Mesendoderm (in vitro differentiated cells): ENCODE results near the gene ALK.

ENCODE experiments used
- DNase-seq: peaks from one replicate; pipeline ENCODE4 v3.0.0; 2013
- H2AK5ac ChIP-seq: 2 replicates; pipeline ENCODE4 v1.6.1; 2013; ENCODE audit warnings: low read length, inconsistent platforms
- H2BK120ac ChIP-seq: 2 replicates; pipeline ENCODE4 v1.6.1; 2013; ENCODE audit warnings: low read depth, mild to moderate bottlenecking, low read length, moderate library complexity, mixed read lengths
- H2BK15ac ChIP-seq: replicated peaks from 2 replicates; pipeline ENCODE4 v1.6.1; 2013; ENCODE audit warnings: low read depth, mild to moderate bottlenecking, moderate library complexity
- H2BK5ac ChIP-seq: 2 replicates; pipeline ENCODE4 v1.6.1; 2013; ENCODE audit warnings: low read length, inconsistent platforms
- H3K18ac ChIP-seq: 2 replicates; pipeline ENCODE4 v1.6.1; 2013; ENCODE audit warnings: mild to moderate bottlenecking, low read length, mixed read lengths
- H3K23ac ChIP-seq: one replicate; pipeline ENCODE4 v1.6.1; 2013; ENCODE audit warnings: low read length
- H3K27ac ChIP-seq: 2 replicates; pipeline ENCODE4 v1.5.1; 2013; ENCODE audit warnings: low read depth, mild to moderate bottlenecking, inconsistent platforms, low read length, moderate library complexity
- H3K27me3 ChIP-seq: 2 replicates; pipeline ENCODE4 v1.6.1; 2013; ENCODE audit warnings: low read length, control low read depth, mild to moderate bottlenecking, inconsistent platforms; ENCODE audit not compliant: insufficient read depth, poor library complexity
- H3K36me3 ChIP-seq: 2 replicates; pipeline ENCODE4 v1.6.1; 2013; ENCODE audit warnings: low read length, inconsistent platforms; ENCODE audit not compliant: control insufficient read depth, insufficient read depth
- H3K4ac ChIP-seq: one replicate; pipeline ENCODE4 v1.6.1; 2013; ENCODE audit warnings: low read depth, mild to moderate bottlenecking, low read length, moderate library complexity
- H3K4me1 ChIP-seq: 2 replicates; pipeline ENCODE4 v1.6.1; 2013; ENCODE audit warnings: low read depth, low read length, inconsistent platforms; ENCODE audit not compliant: control insufficient read depth
- H3K4me2 ChIP-seq: 2 replicates; pipeline ENCODE4 v1.6.1; 2013; ENCODE audit warnings: low read length
- H3K4me3 ChIP-seq: 2 replicates; pipeline ENCODE4 v1.5.1; 2013; ENCODE audit warnings: mild to moderate bottlenecking, low read length
- H3K56ac ChIP-seq: one replicate; pipeline ENCODE4 v1.6.1; 2013; ENCODE audit warnings: low read length
- H3K79me1 ChIP-seq: 2 replicates; pipeline ENCODE4 v1.6.1; 2013; ENCODE audit warnings: low read length, inconsistent platforms
- H3K79me2 ChIP-seq: 2 replicates; pipeline ENCODE4 v1.6.1; 2013; ENCODE audit warnings: mild to moderate bottlenecking, low read length; ENCODE audit not compliant: control insufficient read depth, insufficient read depth
- H3K9ac ChIP-seq: 2 replicates; pipeline ENCODE4 v1.6.1; 2013; ENCODE audit warnings: low read length, inconsistent platforms
- H4K5ac ChIP-seq: one replicate; pipeline ENCODE4 v1.6.1; 2013; ENCODE audit warnings: low read length
- H4K8ac ChIP-seq: one replicate; pipeline ENCODE4 v1.6.1; 2013; ENCODE audit warnings: low read depth, mild to moderate bottlenecking, control low read depth, low read length, moderate library complexity
- WGBS: extraction: QIAGEN DNeasy Blood & Tissue Kit; methylation state at CpG from one replicate; pipeline ENCODE4 v1.1.7; 2013; ENCODE audit warnings: low lambda C conversion rate, missing lambda C conversion rate; ENCODE audit not compliant: insufficient coverage; ENCODE audit errors: extremely low coverage; 5-methylcytosine and 5-hydroxymethylcytosine counted together

The ALK gene

DNA sequence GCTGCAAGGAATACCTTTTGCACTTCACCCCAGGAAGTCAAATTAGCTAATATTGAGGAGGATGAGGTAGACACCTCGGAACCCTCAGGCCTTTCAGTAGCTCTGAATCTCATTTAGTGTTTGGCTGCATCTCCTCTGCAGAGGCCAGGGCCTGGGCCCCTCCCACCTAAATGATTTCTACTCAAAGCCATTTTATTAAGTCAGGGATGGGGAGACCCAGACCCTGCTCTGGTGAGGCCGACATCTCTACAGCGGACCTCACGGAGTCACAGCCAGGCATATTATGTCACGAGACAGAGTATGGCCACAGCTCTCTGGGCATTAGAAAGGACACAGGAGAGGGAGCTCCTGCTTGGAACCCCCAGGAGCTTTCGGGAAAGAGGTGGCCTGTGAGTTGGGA lies 305.5 kb downstream of the ALK start:
- no peaks in the 10 kb centered on the region for H3K79me2 ChIP-seq
- no peaks in the 10 kb centered on the region for H3K4me1 ChIP-seq
- no peak overlapping the region for H3K9ac ChIP-seq
- no peak overlapping the region for H2BK15ac ChIP-seq
- no peak overlapping the region for H3K18ac ChIP-seq
- no peak overlapping the region for H4K5ac ChIP-seq
- H3K79me1 ChIP-seq, result no peaks in the 10 kb centered on the region
- H3K4me3 ChIP-seq, result no peak overlapping the region
- no peak overlapping the region for H3K4me2 ChIP-seq
- H2AK5ac ChIP-seq, result no peak overlapping the region
- H3K27ac ChIP-seq, result no peak overlapping the region
- no peaks in the 10 kb centered on the region for H3K27me3 ChIP-seq
- H2BK5ac ChIP-seq, result no peak overlapping the region
- no CpG with 5 or more reads among the region's 6 CpGs for WGBS
- no peak overlapping the region for H2BK120ac ChIP-seq
- no peaks in the 10 kb centered on the region for H3K36me3 ChIP-seq
- H3K23ac ChIP-seq, result no peak overlapping the region
- H4K8ac ChIP-seq, result no peak overlapping the region
- no peak overlapping the region for H3K56ac ChIP-seq
- no peak overlapping the region for H3K4ac ChIP-seq
- DNase-seq, result no peak

DNA sequence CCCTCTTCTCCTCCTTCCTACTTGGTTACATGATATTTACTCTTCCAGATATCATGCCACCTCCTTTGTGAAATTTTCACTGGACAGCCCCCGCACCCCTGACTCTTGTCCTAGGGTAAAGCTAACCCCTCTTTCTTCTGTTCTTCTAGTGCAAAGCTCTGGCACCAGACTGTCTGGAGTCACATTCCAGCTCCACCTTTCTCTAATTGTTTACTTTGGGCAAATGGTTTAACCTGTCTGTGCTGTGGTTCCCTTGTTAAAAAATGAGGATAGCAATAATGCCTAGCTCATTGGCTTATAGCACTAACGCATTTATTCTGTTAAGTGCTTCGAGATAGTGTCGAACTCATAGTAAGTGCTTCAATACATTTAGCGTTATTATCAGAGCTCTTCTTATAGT lies 306.2 kb downstream of the ALK start:
- Histone ChIP-seq H3K9ac (no peak overlapping the region), H3K4me3 (no peak overlapping the region), H3K27me3 (no peaks in the 10 kb centered on the region), H2BK5ac (no peak overlapping the region), H3K4ac (no peak overlapping the region), H3K4me2 (no peak overlapping the region), H2AK5ac (no peak overlapping the region), H3K18ac (no peak overlapping the region), H3K36me3 (no peaks in the 10 kb centered on the region), H2BK120ac (no peak overlapping the region), H2BK15ac (no peak overlapping the region), H4K5ac (no peak overlapping the region), H3K79me1 (no peaks in the 10 kb centered on the region), H3K56ac (no peak overlapping the region), H3K4me1 (no peaks in the 10 kb centered on the region), H3K79me2 (no peaks in the 10 kb centered on the region), H3K27ac (no peak overlapping the region), H3K23ac (no peak overlapping the region), H4K8ac (no peak overlapping the region)
- WGBS, result no CpG with 5 or more reads among the region's 5 CpGs
- DNase-seq, result no peak

- H3K9ac ChIP-seq, result no peak overlapping the region
- H4K8ac ChIP-seq, result no peak overlapping the region
- H3K18ac ChIP-seq, result no peak overlapping the region
- H3K27ac ChIP-seq, result no peak overlapping the region
- H3K56ac ChIP-seq, result no peak overlapping the region
- H2BK15ac ChIP-seq, result no peak overlapping the region
- H3K4me2 ChIP-seq, result no peak overlapping the region
- H2AK5ac ChIP-seq, result no peak overlapping the region
- H3K27me3 ChIP-seq, result no peaks in the 10 kb centered on the region
- no peak overlapping the region for H3K4ac ChIP-seq
- H3K4me3 ChIP-seq, result no peak overlapping the region
- DNase-seq, result no peak
- H2BK120ac ChIP-seq, result no peak overlapping the region
- no peaks in the 10 kb centered on the region for H3K79me2 ChIP-seq
- no peaks in the 10 kb centered on the region for H3K4me1 ChIP-seq
- H3K23ac ChIP-seq, result no peak overlapping the region
- no peaks in the 10 kb centered on the region for H3K79me1 ChIP-seq
- H2BK5ac ChIP-seq, result no peak overlapping the region
- no CpG with 5 or more reads among the region's 6 CpGs for WGBS
- no peaks in the 10 kb centered on the region for H3K36me3 ChIP-seq
- no peak overlapping the region for H4K5ac ChIP-seq
Measured at GRCh38 chr2:29614295-29614830, 307.0 kb downstream of the ALK start.

DNA sequence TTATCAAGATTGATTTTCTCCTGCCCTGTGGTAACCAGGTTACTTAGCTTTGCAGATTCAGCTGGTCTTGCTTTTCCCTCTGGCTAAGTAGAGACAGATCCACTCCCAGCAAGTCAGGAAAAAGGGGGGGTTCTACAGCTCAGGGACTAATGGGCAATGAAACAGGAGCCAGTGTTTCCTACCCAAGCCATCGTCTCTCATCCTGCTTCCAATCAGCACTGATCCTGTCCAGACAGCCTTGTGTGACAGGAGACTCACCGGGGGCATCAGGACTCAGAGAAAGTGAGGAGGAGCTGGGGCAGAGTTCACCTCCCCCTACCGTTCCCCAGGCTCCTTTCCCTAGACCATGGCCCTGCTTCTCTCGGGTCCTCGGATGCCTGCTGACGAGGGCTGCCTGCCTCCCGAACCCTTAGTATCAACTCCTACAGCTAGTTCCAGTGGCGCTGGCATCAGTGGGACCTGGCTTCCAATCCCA lies 307.6 kb downstream of the ALK start:
- Histone ChIP-seq H3K56ac (no peak overlapping the region), H3K4ac (no peak overlapping the region), H4K8ac (no peak overlapping the region), H2BK15ac (no peak overlapping the region), H2BK120ac (no peak overlapping the region), H3K79me1 (no peaks in the 10 kb centered on the region), H3K18ac (no peak overlapping the region), H3K27ac (no peak overlapping the region), H3K23ac (no peak overlapping the region), H3K79me2 (no peaks in the 10 kb centered on the region), H4K5ac (no peak overlapping the region), H3K4me1 (no peaks in the 10 kb centered on the region), H3K27me3 (no peaks in the 10 kb centered on the region), H3K4me2 (no peak overlapping the region), H3K36me3 (no peaks in the 10 kb centered on the region), H3K4me3 (no peak overlapping the region), H2BK5ac (no peak overlapping the region), H2AK5ac (no peak overlapping the region), H3K9ac (no peak overlapping the region)
- no peak for DNase-seq
- WGBS, result no CpG with 5 or more reads among the region's 8 CpGs

- H3K4ac ChIP-seq, result no peak overlapping the region
- no peak overlapping the region for H3K23ac ChIP-seq
- H4K5ac ChIP-seq, result no peak overlapping the region
- no peak overlapping the region for H4K8ac ChIP-seq
- no peak overlapping the region for H3K9ac ChIP-seq
- no peak overlapping the region for H3K4me2 ChIP-seq
- H3K56ac ChIP-seq, result no peak overlapping the region
- no CpG with 5 or more reads among the region's 3 CpGs for WGBS
- DNase-seq, result no peak
- H3K18ac ChIP-seq, result no peak overlapping the region
- H3K27me3 ChIP-seq, result no peaks in the 10 kb centered on the region
- no peaks in the 10 kb centered on the region for H3K36me3 ChIP-seq
- H2BK5ac ChIP-seq, result no peak overlapping the region
- no peak overlapping the region for H2BK15ac ChIP-seq
- H3K79me1 ChIP-seq, result no peaks in the 10 kb centered on the region
- no peak overlapping the region for H2BK120ac ChIP-seq
- no peak overlapping the region for H3K27ac ChIP-seq
- no peak overlapping the region for H2AK5ac ChIP-seq
- H3K79me2 ChIP-seq, result no peaks in the 10 kb centered on the region
- H3K4me3 ChIP-seq, result no peak overlapping the region
- H3K4me1 ChIP-seq, result no peaks in the 10 kb centered on the region
Measured at GRCh38 chr2:29613067-29613466, 308.3 kb downstream of the ALK start.

DNA sequence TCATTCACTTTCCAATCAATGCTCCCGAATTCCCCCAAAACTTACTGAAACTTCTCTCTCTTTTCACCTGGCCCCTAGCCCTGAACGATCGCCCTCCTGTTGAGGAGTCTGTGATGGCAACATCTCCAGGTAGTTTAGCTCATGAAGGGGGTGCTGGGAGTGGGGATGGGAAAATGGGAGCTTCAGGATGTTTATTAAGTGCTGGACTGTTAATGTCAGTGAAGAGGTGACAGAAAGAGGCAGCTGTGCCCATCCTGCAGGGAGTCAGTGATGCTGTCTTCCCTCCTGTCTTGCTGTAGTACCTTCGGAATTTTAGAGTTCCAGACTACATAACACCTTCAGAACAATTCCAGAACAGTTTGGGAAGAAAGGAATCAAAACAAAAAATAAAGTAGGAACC lies 308.8 kb downstream of the ALK start:
- no peak overlapping the region for H3K27ac ChIP-seq
- H3K79me2 ChIP-seq, result no peaks in the 10 kb centered on the region
- no peak overlapping the region for H2AK5ac ChIP-seq
- DNase-seq, result no peak
- no peaks in the 10 kb centered on the region for H3K79me1 ChIP-seq
- H4K8ac ChIP-seq, result no peak overlapping the region
- no peak overlapping the region for H3K23ac ChIP-seq
- WGBS, result no CpG with 5 or more reads among the region's 4 CpGs
- H3K4ac ChIP-seq, result no peak overlapping the region
- H2BK120ac ChIP-seq, result no peak overlapping the region
- no peaks in the 10 kb centered on the region for H3K36me3 ChIP-seq
- no peak overlapping the region for H3K9ac ChIP-seq
- no peak overlapping the region for H3K56ac ChIP-seq
- no peak overlapping the region for H4K5ac ChIP-seq
- no peak overlapping the region for H2BK15ac ChIP-seq
- H3K27me3 ChIP-seq, result no peaks in the 10 kb centered on the region
- no peak overlapping the region for H3K4me3 ChIP-seq
- no peak overlapping the region for H3K4me2 ChIP-seq
- no peaks in the 10 kb centered on the region for H3K4me1 ChIP-seq
- no peak overlapping the region for H2BK5ac ChIP-seq
- no peak overlapping the region for H3K18ac ChIP-seq
